ENCODE data around the gene ASB13.
"Not testable (repeated sequence)": the region's sequence is repeated elsewhere in the genome, so short reads cannot be mapped to it uniquely, and the experiment has no call there.

The ASB13 gene

DNA sequence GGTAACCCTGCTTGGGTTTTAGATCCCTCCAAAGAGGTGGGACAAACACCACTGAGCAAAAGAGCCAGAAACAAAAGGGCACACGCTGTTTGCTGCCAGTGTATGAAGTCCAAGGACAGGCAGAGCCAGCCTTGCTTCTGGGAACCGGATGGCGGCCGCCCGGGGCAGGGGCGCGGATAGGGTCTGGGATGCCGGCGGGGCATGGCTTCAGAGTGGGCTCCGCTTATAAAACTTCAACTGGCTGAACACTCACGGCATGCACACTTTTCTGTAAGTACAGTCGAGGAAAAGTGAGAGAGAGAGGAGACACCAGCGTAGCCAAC lies 62.6 kb downstream of the ASB13 start:
- no peak for DNase-seq

GRCh38 chr10:5603091-5603847 lies 63.1 kb downstream of the ASB13 start:
- DNase-seq = no peak

DNA sequence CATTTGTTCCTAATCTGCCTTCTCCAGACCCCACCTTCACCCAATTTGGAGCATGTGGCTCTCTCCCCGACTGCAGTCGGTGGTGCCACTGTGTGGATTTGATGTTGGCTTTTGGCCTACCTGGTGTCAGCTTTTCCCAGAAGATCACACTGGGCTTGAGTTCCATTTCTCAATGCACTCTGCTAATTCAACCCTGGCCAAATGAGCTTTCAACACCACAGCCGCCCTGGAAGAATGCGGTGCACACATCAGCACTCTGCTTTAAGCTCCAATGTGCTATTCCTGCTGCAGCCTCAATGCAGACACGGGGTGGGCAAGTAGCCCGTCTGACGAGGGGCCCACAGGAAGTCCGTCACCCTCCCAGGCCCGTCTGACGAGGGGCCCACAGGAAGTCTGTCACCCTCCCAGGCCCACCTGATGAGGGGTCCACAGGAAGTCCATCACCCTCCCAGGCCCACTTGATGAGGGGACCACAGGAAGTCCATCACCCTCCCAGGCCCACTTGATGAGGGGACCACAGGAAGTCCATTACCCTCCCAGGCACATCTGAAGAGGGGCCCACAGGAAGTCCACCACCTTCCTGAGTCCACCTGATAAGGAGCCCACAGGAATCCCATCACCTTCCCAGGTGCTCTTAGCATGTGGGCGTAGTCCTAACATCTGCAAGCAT lies 64.4 kb downstream of the ASB13 start:
- no peak for DNase-seq

- no peak for DNase-seq
Observed at GRCh38 chr10:5600908-5601307, 65.5 kb downstream of the ASB13 start.

GRCh38 chr10:5599613-5600520 lies 66.5 kb downstream of the ASB13 start:
- no peak for DNase-seq

DNA sequence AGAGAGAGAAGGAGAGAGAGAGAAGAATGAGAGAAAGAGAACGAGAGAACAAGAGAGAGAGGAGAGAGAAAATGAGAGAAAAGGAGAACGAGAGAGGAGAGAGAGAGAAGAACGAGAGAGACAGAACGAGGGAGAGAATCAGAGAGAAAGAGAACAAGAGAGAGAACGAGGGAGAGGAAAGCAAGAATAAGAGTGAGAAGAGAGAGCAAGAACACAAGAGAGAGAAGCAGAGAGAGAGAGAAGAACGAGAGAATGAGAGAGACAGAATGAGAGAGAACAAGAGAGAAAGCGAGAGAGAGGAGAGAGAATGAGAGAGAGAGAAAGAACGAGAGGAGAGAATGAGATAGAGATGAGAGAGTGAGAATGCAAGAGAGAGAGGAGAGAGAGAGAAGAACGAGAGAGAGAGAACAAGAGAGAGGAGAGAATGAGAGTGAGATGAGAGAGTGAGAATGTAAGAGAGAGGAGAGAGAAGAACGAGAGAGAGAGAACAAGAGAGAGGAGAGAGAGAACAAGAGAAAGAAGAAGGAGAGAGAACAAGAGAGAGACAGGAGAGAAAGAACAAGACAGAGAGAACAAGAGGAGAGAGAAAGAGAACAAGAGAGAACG lies 68.2 kb downstream of the ASB13 start:
- no peak for DNase-seq

DNA sequence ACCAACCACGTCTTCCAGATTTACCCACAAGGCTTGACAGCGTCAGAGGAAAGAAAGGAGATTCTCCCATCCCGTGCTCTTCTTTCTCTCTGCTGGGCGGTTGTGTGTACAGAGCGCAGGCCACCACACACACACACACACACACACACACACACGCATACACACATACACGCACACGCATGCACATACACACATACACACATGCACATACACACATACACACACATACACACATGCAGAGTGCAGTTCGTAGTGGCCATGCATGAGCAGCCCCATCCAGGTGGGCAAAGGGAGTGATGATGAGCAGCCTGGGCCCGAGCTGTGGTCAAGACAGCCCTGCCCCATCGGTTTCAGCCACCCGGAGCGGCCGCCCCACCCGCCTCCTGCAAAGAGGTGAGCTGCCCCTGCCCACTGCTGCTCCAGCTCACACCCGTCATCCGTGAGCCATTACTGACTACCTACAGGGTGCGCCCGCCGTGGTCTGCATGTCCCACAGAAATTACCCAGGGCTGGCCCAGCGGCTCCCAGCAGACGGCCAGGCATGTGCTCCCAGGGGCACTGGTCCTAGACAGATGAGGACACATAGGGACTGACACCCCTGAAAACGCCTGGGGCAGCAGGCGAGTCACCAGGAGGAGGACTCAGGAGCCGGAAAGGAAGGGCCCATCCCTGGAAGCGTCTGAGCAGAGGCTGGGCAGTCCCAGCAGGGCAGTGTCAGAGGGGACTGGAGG lies 69.6 kb downstream of the ASB13 start:
- no peak for DNase-seq

DNA sequence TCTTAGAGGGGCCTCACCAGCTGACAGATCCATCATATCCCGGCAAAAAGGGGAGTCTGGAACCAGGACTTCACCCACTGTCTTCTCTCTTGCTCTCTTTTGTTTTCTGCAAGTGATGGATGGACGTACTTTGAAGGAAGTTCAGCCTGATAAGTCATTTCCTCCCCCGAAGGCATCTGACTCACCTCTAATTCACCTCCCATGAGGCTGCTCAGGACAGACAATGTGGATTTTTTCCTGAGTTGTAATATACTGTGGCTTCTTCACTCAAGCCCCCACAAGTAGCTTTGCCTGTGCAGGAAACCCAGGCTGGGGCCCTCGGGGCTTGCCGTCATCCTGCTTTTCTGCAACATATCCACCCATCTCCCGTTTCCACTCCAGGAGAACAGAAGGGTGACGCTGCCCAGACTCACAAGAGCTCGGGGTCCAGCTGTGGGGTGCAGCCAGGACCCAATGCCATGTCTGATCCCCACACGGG lies 70.4 kb downstream of the ASB13 start:
- DNase-seq = no peak

- DNase-seq = no peak
Observed at GRCh38 chr10:5595591-5595990, 70.8 kb downstream of the ASB13 start.

GRCh38 chr10:5595095-5595494 lies 71.3 kb downstream of the ASB13 start:
- DNase-seq = no peak

DNA sequence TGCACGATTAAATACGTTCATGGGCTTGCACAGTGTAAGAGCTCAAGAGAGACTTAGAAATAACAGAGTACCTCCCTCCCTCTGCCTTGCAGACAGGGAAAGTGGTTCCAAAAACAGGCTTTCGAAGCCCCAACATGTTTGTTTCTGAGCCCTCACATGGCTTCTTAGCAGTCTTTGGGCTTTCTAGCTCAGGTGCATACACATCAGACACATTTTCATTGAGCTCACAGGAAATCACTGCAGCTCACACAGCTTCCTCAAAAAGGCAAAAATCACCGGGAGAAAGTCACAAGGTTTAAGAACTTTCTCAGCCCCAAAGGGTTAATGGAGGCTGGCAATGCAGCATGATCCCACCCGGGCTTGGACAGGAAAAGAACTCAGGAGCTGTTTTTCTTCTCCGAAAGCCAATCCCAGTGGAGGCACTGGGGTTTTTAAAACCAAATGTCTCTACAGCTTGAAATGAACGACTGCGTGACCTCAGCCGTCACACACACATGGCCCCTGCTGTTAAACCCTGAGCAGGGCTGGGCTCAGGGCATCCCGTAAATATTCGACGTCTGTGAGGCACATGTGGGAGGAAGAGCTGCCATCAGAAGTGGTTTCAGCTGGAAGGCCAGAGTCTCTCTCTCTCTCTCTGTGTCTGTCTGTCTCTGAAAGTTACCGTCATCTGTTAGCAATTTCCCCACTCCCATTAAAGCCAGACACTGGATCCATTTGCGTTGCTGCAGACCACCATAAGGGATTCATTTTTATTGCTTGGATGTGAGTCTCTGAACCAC lies 71.9 kb downstream of the ASB13 start:
- DNase-seq = no peak

GRCh38 chr10:5593347-5593746 lies 73.0 kb downstream of the ASB13 start:
- not testable (repeated sequence) for DNase-seq

DNA sequence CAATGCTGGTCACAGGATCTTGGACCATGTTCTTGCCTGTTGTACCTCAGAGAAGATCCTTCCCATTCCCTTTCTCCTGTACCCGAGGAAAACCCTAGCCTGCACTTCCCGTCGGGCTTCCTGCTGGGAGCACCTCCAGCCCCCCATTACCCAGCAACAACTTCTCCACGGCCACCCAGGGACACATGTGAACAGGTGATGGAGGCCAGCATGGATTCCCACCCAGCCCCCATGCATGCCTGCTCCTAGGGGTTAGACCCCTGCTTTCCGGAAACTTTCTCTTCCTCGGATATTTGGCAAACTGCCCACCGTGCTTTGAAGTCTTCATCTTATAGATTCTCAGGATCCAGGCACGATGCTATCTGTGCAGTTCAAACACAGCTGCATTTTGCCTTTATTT lies 74.3 kb downstream of the ASB13 start:
- no peak for DNase-seq

- no peak for DNase-seq
Observed at GRCh38 chr10:5591336-5591824, 75.0 kb downstream of the ASB13 start.

DNA sequence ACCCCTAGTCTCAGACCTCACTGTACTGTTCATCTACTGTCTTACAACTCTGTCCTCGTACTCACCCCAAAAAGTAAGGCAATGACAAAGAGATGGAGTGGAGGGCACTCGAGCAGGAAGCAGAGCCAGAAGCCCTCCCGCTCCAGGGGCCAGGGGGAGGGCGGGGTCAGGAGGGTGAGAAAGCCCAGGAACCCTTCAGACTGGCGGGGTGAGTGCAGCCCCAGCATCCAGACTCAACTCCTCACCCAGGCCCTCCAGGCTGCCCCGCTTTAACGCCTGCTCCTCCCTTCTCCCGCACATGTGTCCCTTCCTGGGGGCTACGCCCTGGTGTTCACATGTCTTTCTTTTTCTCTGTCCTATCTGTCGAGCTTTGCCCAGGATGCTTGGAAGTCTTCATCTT lies 75.6 kb downstream of the ASB13 start:
- DNase-seq = no peak

DNA sequence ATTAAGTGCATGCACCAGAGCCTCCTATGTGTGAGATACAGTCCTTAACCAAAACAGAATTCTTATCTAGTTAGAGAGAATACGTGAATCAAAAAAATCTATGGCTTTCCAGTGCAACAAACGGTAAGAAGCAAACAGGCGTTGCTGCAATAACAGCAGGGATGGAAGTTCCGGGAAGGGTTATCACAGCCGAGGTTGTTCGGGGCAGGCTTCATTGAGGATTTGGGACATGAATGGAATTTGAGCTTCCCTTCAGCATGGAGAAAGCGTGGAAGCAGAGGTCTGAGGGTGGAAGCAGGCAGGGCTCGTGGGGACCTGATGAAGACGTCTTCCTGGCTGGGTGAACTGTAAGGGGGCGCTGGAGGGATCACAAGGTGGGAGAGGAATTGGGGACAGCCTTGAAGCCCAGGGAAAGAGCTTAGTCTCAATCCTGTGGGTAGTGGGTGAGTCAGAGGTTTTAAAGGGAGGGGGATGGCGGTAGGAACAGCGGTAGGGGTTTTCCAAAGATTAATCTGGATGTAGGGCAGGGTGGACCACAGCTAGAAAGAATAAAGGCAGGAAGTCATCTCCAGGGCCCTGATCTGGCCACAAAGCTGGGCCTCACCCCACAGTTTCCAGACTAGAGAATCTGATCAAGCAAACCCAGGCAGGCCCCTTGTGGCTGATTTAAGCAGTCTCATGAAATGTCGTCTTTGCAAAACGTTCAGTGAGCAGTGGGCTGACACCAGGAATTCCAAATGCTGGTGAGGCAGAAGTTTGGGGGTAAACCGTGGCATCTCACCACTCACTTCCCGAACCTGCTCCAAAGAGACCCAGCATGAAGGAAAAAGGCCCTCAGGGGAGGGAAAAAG lies 76.5 kb downstream of the ASB13 start:
- DNase-seq = no peak

GRCh38 chr10:5589011-5589660 lies 77.3 kb downstream of the ASB13 start:
- DNase-seq = no peak

Measured in NCI-H510A (cell line).